Breast epithelium (tissue), 4 donors: ENCODE results near the gene SMG7. TPM values are rescaled to one million over a fixed set of nuclear protein-coding genes. Genes with fewer than 3 reads are reported as not detected.

Experiments used
- DNase-seq, 2 donors: peaks; one replicate each; pipeline ENCODE4 v3.0.0-alpha.2; 2019; ENCODE audit warnings: low spot score in 2 of 2
- H3K27ac ChIP-seq, 2 donors: fragments of 200-600 bp; sonication (generic) in 1 of 2; one replicate each; pipeline ENCODE4 v1.5.1; 2016 to 2019; ENCODE audit warnings: mild to moderate bottlenecking in 1 of 2
- H3K27me3 ChIP-seq, 2 donors: fragments of 200-600 bp; sonication (generic) in 1 of 2; one replicate each; pipeline versions ENCODE4 v1.5.1 to v1.6.0; 2017 to 2019; ENCODE audit warnings: control low read depth in 1 of 2, mild to moderate bottlenecking in 1 of 2
- H3K36me3 ChIP-seq: fragments of 200-600 bp; one replicate; pipeline ENCODE4 v1.5.1; 2019
- H3K4me1 ChIP-seq, 2 donors: fragments of 200-600 bp; sonication (generic); one replicate each; pipeline ENCODE4 v1.5.1; 2016 to 2019; ENCODE audit warnings: control low read depth in 1 of 2
- H3K4me3 ChIP-seq, 3 donors: fragments of 200-600 bp; sonication (generic); 1 replicate in 2 of 3; 2 replicates in 1 of 3; pipeline ENCODE4 v1.5.1; 2016 to 2019; ENCODE audit warnings: mild to moderate bottlenecking in 3 of 3, moderate library complexity in 2 of 3
- H3K9me3 ChIP-seq, 2 donors: fragments of 200-600 bp; sonication (generic) in 1 of 2; one replicate each; pipeline ENCODE4 v1.5.1; 2016 to 2019; ENCODE audit warnings: control low read depth in 1 of 2
- POLR2A ChIP-seq: fragments of 450-650 bp; IDR thresholded peaks from one replicate; pipeline ENCODE4 v1.6.1; 2016; ENCODE audit warnings: antibody characterized with exemption, mild to moderate bottlenecking, moderate library complexity
- POLR2AphosphoS5 ChIP-seq, 3 donors: sonication (generic); formaldehyde crosslinking; IDR thresholded peaks; one replicate each; pipeline ENCODE4 v1.6.1; 2017; ENCODE audit warnings: antibody characterized with exemption in 3 of 3
- intact Hi-C: fragments of 100-400 bp; cut with DNase I; formaldehyde crosslinking; loops from one replicate; pipeline ENCODE4 v1.15.1; 2023; ENCODE audit warnings: low total_unique reads
- total RNA-seq, 3 donors: library from RNA; depleted of rRNA; stranded (reverse); fragments of >200 nt; gene quantifications; one replicate each; pipeline ENCODE4 v1.1.0, GENCODE V29; 2016
- TF ChIP-seq, protein P1 (sequence below), 3 donors: fragments of 450-650 bp; IDR thresholded peaks; one replicate each; pipeline ENCODE4 v1.5.1; 2016 to 2017; ENCODE audit warnings: antibody characterized with exemption in 3 of 3, mild to moderate bottlenecking in 3 of 3, moderate library complexity in 3 of 3

The SMG7 gene
- total RNA-seq, 3 donors from 2014 or later, result 34.6 to 46.5 (median 43.3) TPM

DNA sequence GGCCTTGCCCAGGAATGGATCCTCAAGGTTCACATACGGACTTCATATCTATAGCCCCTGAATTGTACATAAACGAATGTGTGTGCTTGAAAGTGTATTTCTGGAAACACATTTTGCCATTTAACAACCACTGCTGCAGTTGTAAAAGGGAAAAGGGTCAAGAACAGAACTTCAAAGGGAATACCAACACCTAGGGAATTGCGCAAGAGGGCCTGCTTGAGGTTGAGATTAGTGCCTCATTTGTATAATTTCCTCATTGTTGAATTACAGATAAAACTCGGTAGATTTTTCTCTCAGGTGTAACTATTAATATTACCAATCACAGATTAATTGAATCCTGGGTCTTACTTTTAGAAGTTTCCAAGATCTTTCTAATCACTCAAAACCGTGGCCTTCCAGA is 111.8 kb downstream of the SMG7 start:
- H3K4me3 ChIP-seq, result no peak overlapping the region
- no peak overlapping the region for H3K27ac ChIP-seq
- H3K36me3 ChIP-seq, result no peaks in the 10 kb centered on the region
- H3K27me3 ChIP-seq, result no peaks in the 10 kb centered on the region
- H3K9me3 ChIP-seq, result no peaks in the 10 kb centered on the region
- intact Hi-C loops, result no loop called here
- no peaks in the 10 kb centered on the region for H3K4me1 ChIP-seq
- no peak for TF ChIP-seq POLR2AphosphoS5 (IDR thresholded peaks at IDR 0.05)
- TF ChIP-seq, protein P1, sequence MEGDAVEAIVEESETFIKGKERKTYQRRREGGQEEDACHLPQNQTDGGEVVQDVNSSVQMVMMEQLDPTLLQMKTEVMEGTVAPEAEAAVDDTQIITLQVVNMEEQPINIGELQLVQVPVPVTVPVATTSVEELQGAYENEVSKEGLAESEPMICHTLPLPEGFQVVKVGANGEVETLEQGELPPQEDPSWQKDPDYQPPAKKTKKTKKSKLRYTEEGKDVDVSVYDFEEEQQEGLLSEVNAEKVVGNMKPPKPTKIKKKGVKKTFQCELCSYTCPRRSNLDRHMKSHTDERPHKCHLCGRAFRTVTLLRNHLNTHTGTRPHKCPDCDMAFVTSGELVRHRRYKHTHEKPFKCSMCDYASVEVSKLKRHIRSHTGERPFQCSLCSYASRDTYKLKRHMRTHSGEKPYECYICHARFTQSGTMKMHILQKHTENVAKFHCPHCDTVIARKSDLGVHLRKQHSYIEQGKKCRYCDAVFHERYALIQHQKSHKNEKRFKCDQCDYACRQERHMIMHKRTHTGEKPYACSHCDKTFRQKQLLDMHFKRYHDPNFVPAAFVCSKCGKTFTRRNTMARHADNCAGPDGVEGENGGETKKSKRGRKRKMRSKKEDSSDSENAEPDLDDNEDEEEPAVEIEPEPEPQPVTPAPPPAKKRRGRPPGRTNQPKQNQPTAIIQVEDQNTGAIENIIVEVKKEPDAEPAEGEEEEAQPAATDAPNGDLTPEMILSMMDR (IDR thresholded peaks at IDR 0.05), result no peak
- TF ChIP-seq POLR2A, result no peak
- DNase-seq, result no peak

DNA sequence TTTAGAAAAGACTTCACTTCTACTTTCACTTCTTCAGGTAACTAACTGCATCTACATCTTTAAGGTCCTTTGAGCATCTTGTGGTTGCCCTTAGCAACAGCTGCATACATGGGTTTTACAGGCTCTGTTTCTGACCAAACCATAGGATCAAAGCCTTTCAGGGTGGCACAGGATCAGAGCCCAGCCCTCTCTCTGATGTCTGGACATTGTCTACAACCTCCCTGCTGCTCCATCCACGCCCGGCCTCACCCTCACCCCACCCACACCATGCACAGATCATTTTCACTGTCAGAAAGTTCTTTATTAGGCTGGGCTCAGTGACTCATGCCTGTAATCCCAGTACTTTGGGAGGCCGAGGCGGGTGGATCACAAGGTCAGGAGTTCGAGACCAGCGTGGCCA is 112.7 kb downstream of the SMG7 start:
- Histone ChIP-seq H3K27ac (no peak overlapping the region), H3K4me1 (no peaks in the 10 kb centered on the region), H3K4me3 (no peak overlapping the region), H3K9me3 (no peaks in the 10 kb centered on the region), H3K36me3 (no peaks in the 10 kb centered on the region), H3K27me3 (no peaks in the 10 kb centered on the region)
- DNase-seq, result no peak
- intact Hi-C loops, result no loop called here
- TF ChIP-seq POLR2AphosphoS5 (IDR thresholded peaks at IDR 0.05) (no peak), POLR2A (no peak)
- TF ChIP-seq, protein P1 (IDR thresholded peaks at IDR 0.05), result no peak

DNA sequence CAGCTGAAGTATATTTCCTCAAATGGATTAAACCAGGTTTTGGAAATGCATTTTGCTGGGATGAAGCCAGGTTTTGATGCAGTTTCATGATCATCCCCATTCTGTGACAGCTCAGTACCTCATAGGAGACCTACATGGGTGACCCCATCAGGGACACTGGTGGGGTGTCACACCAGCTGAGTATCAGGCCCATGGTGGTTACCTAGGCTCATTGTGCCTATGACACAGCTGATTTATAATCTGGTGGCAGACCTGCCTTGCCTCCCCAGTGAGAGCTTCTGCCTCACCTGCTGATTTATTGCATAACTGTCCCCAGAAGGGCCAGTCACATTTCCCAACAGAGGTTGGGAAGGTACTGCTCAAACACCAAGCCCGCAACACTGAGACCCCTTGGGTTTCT is 114.2 kb downstream of the SMG7 start:
- TF ChIP-seq POLR2AphosphoS5 (IDR thresholded peaks at IDR 0.05), result no peak
- TF ChIP-seq POLR2A, result no peak
- TF ChIP-seq, protein P1 (IDR thresholded peaks at IDR 0.05), result no peak
- H3K36me3 ChIP-seq, result no peaks in the 10 kb centered on the region
- H3K4me3 ChIP-seq, result no peak overlapping the region
- intact Hi-C loops, result no loop called here
- no peaks in the 10 kb centered on the region for H3K9me3 ChIP-seq
- H3K4me1 ChIP-seq, result no peaks in the 10 kb centered on the region
- DNase-seq, result no peak
- H3K27me3 ChIP-seq, result no peaks in the 10 kb centered on the region
- H3K27ac ChIP-seq, result no peak overlapping the region

DNA sequence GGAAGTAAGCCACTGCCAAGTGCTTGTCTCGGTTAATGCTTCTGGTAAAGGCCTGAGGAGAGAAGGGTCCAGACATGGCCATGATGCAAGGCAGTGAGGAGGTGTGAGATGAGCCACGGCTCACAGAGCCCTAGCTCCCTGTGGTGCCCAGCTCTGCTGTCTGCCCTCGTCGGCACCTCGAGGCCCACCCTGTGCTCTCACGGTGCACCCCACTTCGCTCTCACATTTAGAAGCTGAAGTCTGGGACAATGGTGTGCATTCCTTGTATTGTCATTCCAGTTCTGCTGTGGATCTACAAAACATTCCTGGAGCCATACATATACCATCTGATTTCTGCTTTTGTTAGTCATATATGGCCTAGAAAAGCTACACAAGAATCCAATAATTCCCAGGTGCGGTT is 114.6 kb downstream of the SMG7 start:
- Histone ChIP-seq H3K27ac (no peak overlapping the region), H3K4me3 (no peak overlapping the region), H3K36me3 (no peaks in the 10 kb centered on the region), H3K4me1 (no peaks in the 10 kb centered on the region), H3K9me3 (no peaks in the 10 kb centered on the region), H3K27me3 (no peaks in the 10 kb centered on the region)
- TF ChIP-seq POLR2AphosphoS5 (IDR thresholded peaks at IDR 0.05) (no peak), POLR2A (no peak)
- TF ChIP-seq, protein P1 (IDR thresholded peaks at IDR 0.05), result no peak
- intact Hi-C loops, result no loop called here
- DNase-seq, result no peak

DNA sequence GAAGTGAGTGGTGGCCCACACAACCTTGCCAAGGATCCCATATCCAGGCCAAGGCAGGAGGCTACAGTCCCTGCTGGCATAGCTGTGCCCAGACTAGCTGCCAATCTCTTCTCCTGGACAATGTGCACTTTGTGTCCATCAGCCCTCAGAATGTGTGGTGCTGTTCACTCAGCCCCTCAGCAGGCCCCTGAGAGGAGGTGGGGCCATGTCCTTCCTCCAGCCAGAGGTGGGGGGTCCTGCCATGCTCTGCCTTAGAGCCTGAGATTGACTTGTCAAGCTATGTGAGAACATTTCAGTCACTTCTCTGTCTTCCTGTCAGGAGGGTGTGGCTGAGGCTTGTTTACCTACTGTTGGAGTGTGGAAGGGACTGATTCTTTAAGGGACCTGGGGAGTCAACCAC is 116.5 kb downstream of the SMG7 start:
- Histone ChIP-seq H3K4me3 (peak overlapping the region in 1 of 3 donors; percentile 17), H3K9me3 (no peaks in the 10 kb centered on the region), H3K27me3 (no peaks in the 10 kb centered on the region), H3K27ac (peak overlapping the region in 1 of 2 donors; percentile 20), H3K4me1 (no peaks in the 10 kb centered on the region), H3K36me3 (no peaks in the 10 kb centered on the region)
- TF ChIP-seq, protein P1 (IDR thresholded peaks at IDR 0.05), result no peak
- no peak for TF ChIP-seq POLR2AphosphoS5 (IDR thresholded peaks at IDR 0.05)
- no peak for TF ChIP-seq POLR2A
- DNase-seq, result no peak
- intact Hi-C loops, result no loop called here
